H1 (cell line): ENCODE data around the gene AP5Z1. TPM values are rescaled to one million over a fixed set of nuclear protein-coding genes. Genes with fewer than 3 reads are reported as not detected.

Experiments used
- CTCF ChIA-PET: fragments of 300-600 bp; sonication (Branson Sonifier 250); formaldehyde crosslinking; loops from one replicate; lab custom pipeline; 2021; ENCODE audit not compliant: partially characterized antibody; lab: Charles Lee
- POLR2A ChIA-PET: fragments of 300-600 bp; sonication (Branson Sonifier 250); formaldehyde crosslinking; loops from one replicate; lab custom pipeline; 2021; ENCODE audit warnings: inconsistent platforms; ENCODE audit not compliant: partially characterized antibody; lab: Charles Lee
- DNase-seq, 2 experiments: peaks; one replicate each; pipeline versions ENCODE4 v3.0.0 to v3.0.0-alpha.2; 2010 to 2022; ENCODE audit warnings: low spot score in 2 of 2, low read depth in 1 of 2, mixed read lengths in 1 of 2
- FAIRE-seq: peaks from 2 replicates; lab custom pipeline; 2011; peaks lifted over from hg19 to GRCh38; lab: Jason Lieb, UNC
- H2AFZ ChIP-seq: 2 replicates; pipeline ENCODE4 v1.8.1; 2012; ENCODE audit warnings: low read length, inconsistent platforms
- H2AK5ac ChIP-seq: 2 replicates; pipeline ENCODE4 v1.6.1; 2013; ENCODE audit warnings: low read depth, low read length
- H2BK120ac ChIP-seq: replicated peaks from 2 replicates; pipeline ENCODE3; 2013; ENCODE audit warnings: low read depth, low read length, inconsistent platforms
- H2BK12ac ChIP-seq: 2 replicates; pipeline ENCODE4 v1.6.1; 2013; ENCODE audit warnings: low read depth, low read length
- H2BK15ac ChIP-seq: 2 replicates; pipeline ENCODE4 v1.6.1; 2013; ENCODE audit warnings: low read length
- H2BK20ac ChIP-seq: 2 replicates; pipeline ENCODE4 v1.6.1; 2013; ENCODE audit warnings: low read length
- H2BK5ac ChIP-seq: 2 replicates; pipeline ENCODE4 v1.6.1; 2013; ENCODE audit warnings: low read depth, low read length
- H3K14ac ChIP-seq: 2 replicates; pipeline ENCODE4 v1.6.1; 2013; ENCODE audit warnings: inconsistent platforms; ENCODE audit not compliant: insufficient read length
- H3K18ac ChIP-seq: 2 replicates; pipeline ENCODE4 v1.6.1; 2013; ENCODE audit warnings: low read length; ENCODE audit errors: extremely low read depth
- H3K23ac ChIP-seq: 2 replicates; pipeline ENCODE4 v1.6.1; 2013; ENCODE audit warnings: inconsistent platforms; ENCODE audit not compliant: insufficient read length
- H3K23me2 ChIP-seq: 2 replicates; pipeline ENCODE4 v1.6.1; 2013; ENCODE audit warnings: low read depth, low read length
- H3K27ac ChIP-seq: 2 replicates; pipeline ENCODE4 v1.6.1; 2011; ENCODE audit warnings: low read depth, low read length, inconsistent platforms
- H3K27me3 ChIP-seq, 4 experiments: replicated peaks in 1 of 4; 1 replicate in 1 of 4; 2 replicates in 3 of 4; pipeline versions ENCODE4 v1.6.1 to v1.8.1; 2011 to 2013; ENCODE audit warnings: low read length in 3 of 4, mild to moderate bottlenecking in 3 of 4, inconsistent platforms in 2 of 4, mixed read lengths in 2 of 4, moderate library complexity in 1 of 4; ENCODE audit not compliant: control insufficient read depth in 3 of 4, insufficient read depth in 3 of 4; ENCODE audit errors: extremely low read depth in 1 of 4
- H3K36me3 ChIP-seq, 4 experiments: 2 replicates each; pipeline versions ENCODE4 v1.6.1 to v1.8.1; 2011 to 2013; ENCODE audit warnings: mild to moderate bottlenecking in 4 of 4, low read length in 3 of 4, moderate library complexity in 2 of 4, control low read depth in 1 of 4, inconsistent platforms in 1 of 4; ENCODE audit not compliant: insufficient read depth in 4 of 4, control insufficient read depth in 2 of 4
- H3K4ac ChIP-seq: replicated peaks from 2 replicates; pipeline ENCODE3; 2013; ENCODE audit warnings: low read length, low read depth, mixed read lengths, inconsistent platforms; ENCODE audit not compliant: insufficient read length
- H3K4me1 ChIP-seq, 4 experiments: replicated peaks in 1 of 4; 1 replicate in 1 of 4; 2 replicates in 3 of 4; pipeline versions ENCODE4 v1.6.1 to v1.8.1; 2011 to 2013; ENCODE audit warnings: low read length in 3 of 4, inconsistent platforms in 2 of 4, mixed read lengths in 1 of 4; ENCODE audit not compliant: insufficient read depth in 4 of 4, control insufficient read depth in 3 of 4
- H3K4me2 ChIP-seq, 2 experiments: 2 replicates each; pipeline versions ENCODE4 v1.6.1 to v1.8.1; 2011 to 2013; ENCODE audit warnings: low read depth in 2 of 2, low read length in 2 of 2, control low read depth in 1 of 2, inconsistent platforms in 1 of 2, mild to moderate bottlenecking in 1 of 2; ENCODE audit not compliant: insufficient read depth in 1 of 2
- H3K4me3 ChIP-seq, 4 experiments: fragments of 200-600, 300-600 bp in 1 of 4; sonication (generic), shearing (Covaris generic), sonication (Bioruptor Twin) in 1 of 4; 2 replicates each; pipeline versions ENCODE4 v1.5.1 to v1.8.1; 2011 to 2016; ENCODE audit warnings: low read length in 4 of 4, low read depth in 3 of 4, control low read depth in 2 of 4, inconsistent platforms in 2 of 4, mild to moderate bottlenecking in 2 of 4, mixed read lengths in 1 of 4, moderate library complexity in 1 of 4; ENCODE audit not compliant: insufficient read depth in 2 of 4; ENCODE audit errors: extremely low read depth in 1 of 4
- H3K56ac ChIP-seq: replicated peaks from 2 replicates; pipeline ENCODE3; 2013; ENCODE audit warnings: low read depth, mild to moderate bottlenecking, mixed read lengths, low read length, inconsistent platforms; ENCODE audit not compliant: insufficient read length
- H3K79me1 ChIP-seq: 2 replicates; pipeline ENCODE4 v1.6.1; 2013; ENCODE audit warnings: low read depth, low read length, control low read depth
- H3K79me2 ChIP-seq, 2 experiments: 2 replicates each; pipeline versions ENCODE4 v1.6.1 to v1.8.1; 2012 to 2013; ENCODE audit warnings: low read length in 2 of 2, mild to moderate bottlenecking in 2 of 2, inconsistent platforms in 1 of 2; ENCODE audit not compliant: insufficient read depth in 2 of 2, control insufficient read depth in 1 of 2
- H3K9ac ChIP-seq, 4 experiments: replicated peaks in 1 of 4; 1 replicate in 1 of 4; 2 replicates in 3 of 4; pipeline versions ENCODE4 v1.6.1 to v1.8.1; 2011 to 2013; ENCODE audit warnings: low read depth in 3 of 4, low read length in 3 of 4, control low read depth in 2 of 4, mild to moderate bottlenecking in 2 of 4, moderate library complexity in 2 of 4, inconsistent platforms in 1 of 4; ENCODE audit errors: extremely low read depth in 1 of 4
- H3K9me3 ChIP-seq, 2 experiments: 2 replicates each; pipeline versions ENCODE4 v1.6.1 to v1.8.1; 2012 to 2013; ENCODE audit warnings: mild to moderate bottlenecking in 2 of 2, moderate library complexity in 2 of 2, control low read depth in 1 of 2, inconsistent platforms in 1 of 2, low read depth in 1 of 2, low read length in 1 of 2, mixed read lengths in 1 of 2; ENCODE audit not compliant: insufficient read depth in 2 of 2
- H4K20me1 ChIP-seq, 2 experiments: replicated peaks in 1 of 2; 2 replicates each; pipeline versions ENCODE3 to v1.8.1; 2011 to 2013; ENCODE audit warnings: inconsistent platforms in 2 of 2, low read length in 2 of 2, mild to moderate bottlenecking in 1 of 2; ENCODE audit not compliant: insufficient read depth in 2 of 2, control insufficient read depth in 1 of 2
- H4K5ac ChIP-seq: 2 replicates; pipeline ENCODE4 v1.6.1; 2013; ENCODE audit warnings: low read length, low read depth, mixed read lengths, inconsistent platforms; ENCODE audit not compliant: insufficient read length
- H4K8ac ChIP-seq: 2 replicates; pipeline ENCODE4 v1.8.0; 2013; ENCODE audit warnings: mild to moderate bottlenecking, moderate library complexity, low read length, inconsistent platforms; ENCODE audit not compliant: insufficient read depth; ENCODE audit errors: extremely low read depth
- H4K91ac ChIP-seq: replicated peaks from 2 replicates; pipeline ENCODE3; 2013; ENCODE audit warnings: low read length, mixed read lengths, inconsistent platforms; ENCODE audit not compliant: insufficient read length
- CEBPB ChIP-seq: IDR thresholded peaks from 2 replicates; pipeline ENCODE4 v1.6.1; 2012; ENCODE audit warnings: low read depth, low read length
- HDAC2 ChIP-seq, 2 experiments: fragments of 300-600 bp in 1 of 2; sonication (generic) in 1 of 2; IDR thresholded peaks; 2 replicates each; pipeline ENCODE4 v1.6.1; 2011 to 2012; ENCODE audit warnings: low read depth in 2 of 2, low read length in 2 of 2, mild to moderate bottlenecking in 2 of 2, moderate library complexity in 2 of 2, borderline replicate concordance in 1 of 2, inconsistent platforms in 1 of 2
- RNF2 ChIP-seq: fragments of 200-900, 300-1000 bp; sonication (generic); IDR thresholded peaks from 2 replicates; pipeline ENCODE4 v1.7.1; 2016; ENCODE audit warnings: borderline replicate concordance, low read depth, mild to moderate bottlenecking, antibody characterized with exemption, low read length; ENCODE audit not compliant: poor library complexity, severe bottlenecking; ENCODE audit errors: missing control alignments
- SP4 ChIP-seq: IDR thresholded peaks from 2 replicates; pipeline ENCODE4 v1.6.1; 2012; ENCODE audit warnings: low read length, inconsistent platforms
- SUZ12 ChIP-seq: fragments of 200-600 bp; sonication (generic); IDR thresholded peaks from 2 replicates; pipeline ENCODE4 v1.6.1; 2012; ENCODE audit warnings: mild to moderate bottlenecking, inconsistent platforms, low read length, moderate library complexity, mixed read lengths
- TAF1 ChIP-seq: IDR thresholded peaks from 2 replicates; pipeline ENCODE4 v1.6.1; 2011; ENCODE audit warnings: mild to moderate bottlenecking, low read depth, low read length
- TEAD4 ChIP-seq: IDR thresholded peaks from 2 replicates; pipeline ENCODE4 v1.6.1; 2012; ENCODE audit warnings: low read depth, low read length, inconsistent platforms, mixed read lengths
- YY1 ChIP-seq: IDR thresholded peaks from 2 replicates; pipeline ENCODE4 v1.6.1; 2011; ENCODE audit warnings: low read depth, mild to moderate bottlenecking, low read length
- WGBS, 2 experiments: shearing (Covaris generic) in 1 of 2; methylation state at CpG; one replicate each; pipeline versions ENCODE4 v1.1.6 to v1.1.7; 2013 to 2015; ENCODE audit warnings: low lambda C conversion rate in 2 of 2, mixed read lengths in 2 of 2, inconsistent platforms in 1 of 2, low coverage in 1 of 2, missing lambda C conversion rate in 1 of 2; ENCODE audit not compliant: insufficient replicate concordance in 2 of 2, insufficient coverage in 1 of 2, insufficient read length in 1 of 2; ENCODE audit errors: extremely low coverage in 1 of 2, missing lambda C conversion rate in 1 of 2; 5-methylcytosine and 5-hydroxymethylcytosine counted together
- polyA plus RNA-seq, 7 experiments: library from polyadenylated mRNA; depleted of rRNA in 3 of 7; stranded (reverse) in 5 of 7; unstranded in 2 of 7; fragments of >200 nt in 5 of 7; fragments of 200-250 nt in 2 of 7; gene quantifications; 1 replicate in 5 of 7; 2 replicates in 1 of 7; 4 replicates in 1 of 7; pipeline versions ENCODE4 v1.2.1 to v1.2.3, GENCODE V29; 2011 to 2013; ENCODE audit warnings: missing spikeins in 2 of 7, mixed read lengths in 2 of 7
- total RNA-seq: library from RNA; stranded (reverse); fragmentation: NEBNext Ultra II Directional; extraction: Animal tissue kit (Norgen Biotek cat#: 25700); gene quantifications from 2 replicates; pipeline ENCODE4 v1.2.1, GENCODE V29; 2021

AP5Z1 gene
- total and polyA plus RNA-seq, 2 of the 8 experiments (the other 6 are each of a cell fraction or from before 2014, with no cell fraction given) = 24.0 to 24.7 TPM

GRCh38 chr7:4790516-4790991 lies 15.1 kb downstream of the AP5Z1 start:
- POLR2A ChIA-PET = interaction anchor here (0.6 to 1.7 kb wide), 2 partner anchors 10 to 13 kb away, joined by 4 read pairs; no protein-coding TSS in a partner anchor
- Histone ChIP-seq H3K56ac (no peak overlapping the region), H4K20me1 (peaks cover 0 to 5% of the 10 kb centered on the region in 2 experiments), H3K27ac (no peak overlapping the region), H2AK5ac (no peak overlapping the region), H2AFZ (no peak overlapping the region), H3K23ac (no peak overlapping the region), H3K27me3 (no peaks in the 10 kb centered on the region), H3K4me2 (no peak overlapping the region), H4K5ac (no peak overlapping the region), H3K23me2 (peaks cover 7% of the 10 kb centered on the region; the same call in 1 of the 2 replicates), H3K14ac (no peak overlapping the region), H4K91ac (no peak overlapping the region), H3K79me1 (no peaks in the 10 kb centered on the region), H2BK15ac (no peak overlapping the region), H3K4me3 (no peak overlapping the region), H3K4ac (no peak overlapping the region), H3K4me1 (peaks cover 0 to 3% (median 1%) of the 10 kb centered on the region in 4 experiments; a peak in 4 of 7 replicates), H3K79me2 (no peaks in the 10 kb centered on the region), H4K8ac (no peak overlapping the region), H3K9me3 (no peaks in the 10 kb centered on the region; a peak in 1 of 4 replicates), H2BK20ac (no peak overlapping the region), H2BK12ac (no peak overlapping the region), H2BK5ac (no peak overlapping the region), H3K18ac (no peak overlapping the region), H3K36me3 (peaks cover 3 to 30% (median 9%) of the 10 kb centered on the region in 4 experiments; a peak in 5 of 8 replicates), H3K9ac (no peak overlapping the region), H2BK120ac (no peak overlapping the region)
- 96% methylated on average over 17 of the region's 24 CpGs; no CpG with 5 or more reads in 1 of the 2 experiments for WGBS, 2 experiments
- TF ChIP-seq TAF1 (no peak), SP4 (no peak), SUZ12 (no peak), YY1 (no peak), TEAD4 (no peak), RNF2 (no peak), CEBPB (no peak), HDAC2 (IDR thresholded peaks at IDR 0.05; ENCODE audit: borderline replicate concordance in 1 of 2, low read depth in 2 of 2, low read length in 2 of 2) (no peak)
- CTCF ChIA-PET = interaction anchor here (0.6 to 2.4 kb wide), 5 partner anchors 8 to 41 kb away, joined by 3 to 11 read pairs (median 8); no protein-coding TSS in a partner anchor
- FAIRE-seq (no peak), DNase-seq (no peak)
